Endodermal cell (in vitro differentiated cells): ENCODE measurements around the gene MRTFB. TPM values are rescaled to one million over a fixed set of nuclear protein-coding genes. Genes with fewer than 3 reads are reported as not detected.
A peak's percentile ranks its signal among the peaks of the same experiment; 100 is the strongest.
"Not testable (repeated sequence)": the region's sequence is repeated elsewhere in the genome, so short reads cannot be mapped to it uniquely, and the experiment has no call there.

Source experiments
- DNase-seq: peaks from one replicate; pipeline ENCODE4 v3.0.0-alpha.2; 2017
- H3K27ac ChIP-seq: 2 replicates; pipeline ENCODE4 v1.5.1; 2013; ENCODE audit warnings: mild to moderate bottlenecking, low read depth, low read length, moderate library complexity
- H3K27me3 ChIP-seq: 2 replicates; pipeline ENCODE4 v1.6.1; 2013; ENCODE audit warnings: mild to moderate bottlenecking, low read length, moderate library complexity; ENCODE audit not compliant: insufficient read depth, control insufficient read depth, poor library complexity, severe bottlenecking
- H3K36me3 ChIP-seq: 2 replicates; pipeline ENCODE4 v1.7.0; 2013; ENCODE audit warnings: mild to moderate bottlenecking, low read length, moderate library complexity; ENCODE audit not compliant: control insufficient read depth, insufficient read depth
- H3K4me1 ChIP-seq: one replicate; pipeline ENCODE4 v1.7.0; 2013; ENCODE audit warnings: low read length; ENCODE audit not compliant: control insufficient read depth, insufficient read depth
- H3K4me3 ChIP-seq: 2 replicates; pipeline ENCODE4 v1.5.1; 2013; ENCODE audit warnings: mild to moderate bottlenecking, low read length, moderate library complexity
- H3K9ac ChIP-seq: 2 replicates; pipeline ENCODE4 v1.6.1; 2013; ENCODE audit warnings: mild to moderate bottlenecking, low read length, moderate library complexity; ENCODE audit not compliant: poor library complexity, severe bottlenecking; ENCODE audit errors: extremely low read depth
- H3K9me3 ChIP-seq: 2 replicates; pipeline ENCODE4 v1.6.1; 2013; ENCODE audit warnings: mild to moderate bottlenecking, low read length, moderate library complexity; ENCODE audit not compliant: control insufficient read depth
- H3K27ac Mint-ChIP-seq: 2 replicates; pipeline ENCODE4 v1.8.0; 2020; ENCODE audit warnings: mixed read lengths
- H3K27me3 Mint-ChIP-seq: 2 replicates; pipeline ENCODE4 v1.8.0; 2021; ENCODE audit warnings: mild to moderate bottlenecking, mixed read lengths; ENCODE audit not compliant: insufficient read depth
- H3K36me3 Mint-ChIP-seq: 2 replicates; pipeline ENCODE4 v1.8.0; 2020; ENCODE audit warnings: low read depth, mixed read lengths
- H3K4me1 Mint-ChIP-seq: 2 replicates; pipeline ENCODE4 v1.8.0; 2020; ENCODE audit warnings: mixed read lengths
- H3K4me3 Mint-ChIP-seq: 2 replicates; pipeline ENCODE4 v1.8.0; 2020; ENCODE audit warnings: mild to moderate bottlenecking, moderate library complexity, mixed read lengths
- H3K9me3 Mint-ChIP-seq: 2 replicates; pipeline ENCODE4 v1.8.0; 2020; ENCODE audit warnings: mild to moderate bottlenecking, mixed read lengths
- WGBS, 2 experiments: methylation state at CpG; one replicate each; pipeline versions ENCODE4 v1.1.5 to v1.1.7; 2013; ENCODE audit warnings: missing lambda C conversion rate in 2 of 2, mixed read lengths in 1 of 2; ENCODE audit not compliant: insufficient coverage in 1 of 2, insufficient read length in 1 of 2; 5-methylcytosine and 5-hydroxymethylcytosine counted together
- total RNA-seq, 2 donors: library from RNA; stranded (reverse); fragmentation: NEBNext Ultra II Directional in 1 of 2; extraction: Animal tissue kit (Norgen Biotek cat#: 25700) in 1 of 2; gene quantifications; 2 replicates in 1 of 2; 3 replicates in 1 of 2; pipeline ENCODE4 v1.2.1, GENCODE V29; 2021
- TF ChIP-seq, protein P1 (sequence below): fragments of 200-600 bp; sonication (generic); conservative IDR thresholded peaks from 2 replicates; pipeline ENCODE4 v1.5.0; 2021; ENCODE audit warnings: antibody characterized with exemption, mild to moderate bottlenecking

The MRTFB gene
- total RNA-seq, 2 donors from 2014 or later: 49.4 to 58.6 TPM

DNA sequence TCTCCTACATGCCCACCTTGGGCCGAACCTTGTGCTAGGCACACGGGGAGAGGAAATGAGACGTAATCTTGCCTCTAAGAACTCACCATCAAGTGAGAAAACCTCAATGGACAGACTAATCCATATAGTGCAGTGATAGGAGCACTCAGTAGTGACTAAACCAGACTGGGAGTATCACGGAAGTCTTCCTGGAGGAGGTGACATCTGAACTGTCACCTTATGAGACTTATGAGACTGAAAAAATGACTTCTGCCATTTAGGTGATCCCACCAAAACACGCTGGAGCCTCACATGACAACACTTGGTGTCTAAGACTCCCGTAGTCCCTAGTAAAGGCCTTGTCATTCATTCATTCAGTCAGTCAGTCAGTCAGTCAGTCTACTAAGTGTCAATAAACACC is 27.3 kb upstream of the MRTFB start:
- no peaks in the 10 kb centered on the region for H3K9me3 Mint-ChIP-seq
- Histone ChIP-seq H3K4me1 (peaks cover 6% of the 10 kb centered on the region), H3K4me3 (peak overlapping the region; percentile 21), H3K27me3 (no peaks in the 10 kb centered on the region), H3K27ac (no peak overlapping the region), H3K9me3 (peaks cover 6% of the 10 kb centered on the region), H3K36me3 (no peaks in the 10 kb centered on the region), H3K9ac (no peak overlapping the region)
- peaks cover 15% of the 10 kb centered on the region for H3K4me1 Mint-ChIP-seq
- no peak for DNase-seq
- WGBS, 2 experiments: 95 to 97% methylated on average over 5 to 6 of the region's 6 CpGs
- TF ChIP-seq, protein P1, sequence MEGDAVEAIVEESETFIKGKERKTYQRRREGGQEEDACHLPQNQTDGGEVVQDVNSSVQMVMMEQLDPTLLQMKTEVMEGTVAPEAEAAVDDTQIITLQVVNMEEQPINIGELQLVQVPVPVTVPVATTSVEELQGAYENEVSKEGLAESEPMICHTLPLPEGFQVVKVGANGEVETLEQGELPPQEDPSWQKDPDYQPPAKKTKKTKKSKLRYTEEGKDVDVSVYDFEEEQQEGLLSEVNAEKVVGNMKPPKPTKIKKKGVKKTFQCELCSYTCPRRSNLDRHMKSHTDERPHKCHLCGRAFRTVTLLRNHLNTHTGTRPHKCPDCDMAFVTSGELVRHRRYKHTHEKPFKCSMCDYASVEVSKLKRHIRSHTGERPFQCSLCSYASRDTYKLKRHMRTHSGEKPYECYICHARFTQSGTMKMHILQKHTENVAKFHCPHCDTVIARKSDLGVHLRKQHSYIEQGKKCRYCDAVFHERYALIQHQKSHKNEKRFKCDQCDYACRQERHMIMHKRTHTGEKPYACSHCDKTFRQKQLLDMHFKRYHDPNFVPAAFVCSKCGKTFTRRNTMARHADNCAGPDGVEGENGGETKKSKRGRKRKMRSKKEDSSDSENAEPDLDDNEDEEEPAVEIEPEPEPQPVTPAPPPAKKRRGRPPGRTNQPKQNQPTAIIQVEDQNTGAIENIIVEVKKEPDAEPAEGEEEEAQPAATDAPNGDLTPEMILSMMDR: no peak
- peak overlapping the region; percentile 71 for H3K27ac Mint-ChIP-seq
- no peaks in the 10 kb centered on the region for H3K27me3 Mint-ChIP-seq
- no peaks in the 10 kb centered on the region for H3K36me3 Mint-ChIP-seq
- H3K4me3 Mint-ChIP-seq: no peak overlapping the region

DNA sequence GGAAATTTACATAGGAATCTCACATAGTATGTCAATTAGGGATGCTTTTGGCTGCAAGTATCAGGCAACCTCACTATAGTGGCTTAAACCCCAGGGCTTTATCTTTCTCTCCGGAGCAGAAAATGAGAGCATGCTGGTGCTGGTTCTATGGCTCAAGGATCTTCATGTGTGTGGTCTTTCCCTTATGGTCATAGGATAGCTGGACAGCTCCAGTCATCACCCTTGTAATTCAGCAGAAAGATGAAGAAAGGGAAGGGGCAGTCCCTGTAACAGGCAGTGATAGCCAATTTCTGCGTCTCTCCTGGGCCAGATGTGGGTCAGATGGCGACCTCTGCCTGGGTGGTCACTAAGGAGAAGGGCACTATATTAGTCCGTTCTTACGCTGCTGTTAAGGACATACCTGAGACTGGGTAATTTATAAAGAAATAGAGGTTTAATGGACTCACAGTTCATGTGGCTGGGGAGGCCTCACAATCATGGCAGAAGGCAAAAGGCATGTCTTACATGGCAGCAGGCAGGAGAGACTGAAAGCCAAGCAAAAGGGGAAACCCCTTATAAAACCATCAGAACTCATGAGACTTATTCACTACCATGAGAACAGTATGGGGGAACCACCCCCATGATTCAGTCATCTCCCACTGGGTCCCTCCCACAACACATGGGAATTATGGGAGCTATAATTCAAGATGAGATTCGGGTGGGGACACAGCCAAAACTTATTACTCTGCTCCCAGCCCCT is 23.8 kb upstream of the MRTFB start:
- H3K36me3 Mint-ChIP-seq, H3K27me3 Mint-ChIP-seq, H3K4me3 ChIP-seq, DNase-seq, H3K27ac ChIP-seq, H3K9ac ChIP-seq, H3K4me3 Mint-ChIP-seq, H3K27ac Mint-ChIP-seq, H3K27me3 ChIP-seq, H3K9me3 Mint-ChIP-seq, H3K36me3 ChIP-seq, H3K9me3 ChIP-seq: not testable (repeated sequence)
- H3K4me1 Mint-ChIP-seq: peaks cover 14% of the 10 kb centered on the region
- peaks cover 16% of the 10 kb centered on the region for H3K4me1 ChIP-seq
- WGBS, 2 experiments: 93 to 96% methylated on average over 2 to 6 of the region's 6 CpGs

DNA sequence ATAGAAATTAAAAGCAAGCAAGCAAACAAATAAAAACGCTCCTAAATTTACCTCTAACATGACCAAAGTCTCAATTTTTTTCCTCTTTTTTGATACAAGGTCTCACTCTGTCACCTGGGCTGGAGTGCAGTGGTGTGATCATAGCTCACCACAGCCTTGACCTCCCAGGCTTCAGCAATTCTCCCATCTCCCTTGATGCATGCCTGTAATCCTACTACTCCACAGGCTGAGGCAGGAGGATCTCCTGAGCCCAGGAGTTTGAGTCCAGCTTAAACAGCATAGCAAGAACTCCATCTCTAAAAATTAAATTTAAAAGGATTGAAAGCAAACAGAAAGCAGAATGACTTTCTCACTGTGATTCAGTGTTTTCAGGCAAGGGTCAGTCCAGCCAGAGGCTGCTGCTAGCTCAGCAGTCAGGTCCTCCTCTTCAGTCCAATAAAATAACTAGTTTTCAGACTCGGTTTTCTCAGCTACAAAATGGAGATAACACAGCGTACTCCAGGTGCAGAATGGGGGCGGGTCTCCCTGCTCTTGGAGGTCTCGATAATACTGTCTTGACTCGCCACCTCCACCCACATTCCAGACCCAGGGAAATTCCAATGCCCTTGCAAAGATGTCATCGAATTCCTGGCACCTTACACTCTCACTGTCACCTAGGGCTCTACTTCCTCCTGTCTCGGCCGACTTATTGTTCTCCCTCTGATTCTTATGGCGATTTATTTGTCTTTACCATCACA is 20.7 kb upstream of the MRTFB start:
- H3K9me3 Mint-ChIP-seq: no peaks in the 10 kb centered on the region
- DNase-seq: peak; percentile 95
- H3K4me1 ChIP-seq: peaks cover 10% of the 10 kb centered on the region
- H3K27me3 Mint-ChIP-seq: no peaks in the 10 kb centered on the region
- peaks cover under 1% of the 10 kb centered on the region for H3K9me3 ChIP-seq
- H3K27me3 ChIP-seq: no peaks in the 10 kb centered on the region
- no peak overlapping the region for H3K4me3 Mint-ChIP-seq
- peak overlapping the region; percentile 78 for H3K4me3 ChIP-seq
- 14 to 16% methylated on average over 9 to 10 of the region's 10 CpGs for WGBS, 2 experiments
- TF ChIP-seq, protein P1: no peak
- peaks cover 4% of the 10 kb centered on the region for H3K4me1 Mint-ChIP-seq
- no peaks in the 10 kb centered on the region for H3K36me3 ChIP-seq
- peak overlapping the region; percentile 21 for H3K27ac ChIP-seq
- H3K9ac ChIP-seq: peak overlapping the region; percentile 85
- H3K27ac Mint-ChIP-seq: no peak overlapping the region
- H3K36me3 Mint-ChIP-seq: no peaks in the 10 kb centered on the region
